GM21526 (cell line): Measurements from ENCODE around the gene ACOT11.

Experiments
- ATAC-seq: cut with Tn5 transposase; IDR thresholded peaks from one replicate; pipeline ENCODE4 v1.9.1; 2021; ENCODE audit warnings: moderate library complexity; ENCODE audit not compliant: unreplicated experiment, low FRiP score

ACOT11 gene

GRCh38 chr1:54559771-54560231 lies 11.8 kb downstream of the ACOT11 start:
- no peak for ATAC-seq

- ATAC-seq, result no peak
Measured at GRCh38 chr1:54564312-54565112, 16.5 kb downstream of the ACOT11 start.

DNA sequence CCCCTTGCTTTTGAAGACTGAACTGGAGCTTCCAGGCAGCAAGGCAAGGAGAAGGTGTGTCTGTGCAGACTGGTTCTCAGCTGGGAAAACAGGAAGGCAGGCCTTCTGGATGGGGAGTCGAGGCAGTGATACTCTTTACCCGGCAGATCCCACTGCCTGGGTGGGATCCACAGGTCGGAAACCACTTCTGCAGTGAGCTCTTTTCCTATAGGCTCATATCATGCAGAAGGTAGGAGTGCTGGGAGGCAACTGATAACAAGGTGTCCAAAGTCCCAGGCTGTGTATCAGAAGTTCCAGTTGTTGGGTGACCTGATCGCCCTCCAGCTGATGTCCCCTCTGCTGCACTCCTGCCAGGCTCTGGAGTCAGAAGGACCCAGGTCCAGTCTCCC lies 17.1 kb downstream of the ACOT11 start:
- ATAC-seq, result no peak

DNA sequence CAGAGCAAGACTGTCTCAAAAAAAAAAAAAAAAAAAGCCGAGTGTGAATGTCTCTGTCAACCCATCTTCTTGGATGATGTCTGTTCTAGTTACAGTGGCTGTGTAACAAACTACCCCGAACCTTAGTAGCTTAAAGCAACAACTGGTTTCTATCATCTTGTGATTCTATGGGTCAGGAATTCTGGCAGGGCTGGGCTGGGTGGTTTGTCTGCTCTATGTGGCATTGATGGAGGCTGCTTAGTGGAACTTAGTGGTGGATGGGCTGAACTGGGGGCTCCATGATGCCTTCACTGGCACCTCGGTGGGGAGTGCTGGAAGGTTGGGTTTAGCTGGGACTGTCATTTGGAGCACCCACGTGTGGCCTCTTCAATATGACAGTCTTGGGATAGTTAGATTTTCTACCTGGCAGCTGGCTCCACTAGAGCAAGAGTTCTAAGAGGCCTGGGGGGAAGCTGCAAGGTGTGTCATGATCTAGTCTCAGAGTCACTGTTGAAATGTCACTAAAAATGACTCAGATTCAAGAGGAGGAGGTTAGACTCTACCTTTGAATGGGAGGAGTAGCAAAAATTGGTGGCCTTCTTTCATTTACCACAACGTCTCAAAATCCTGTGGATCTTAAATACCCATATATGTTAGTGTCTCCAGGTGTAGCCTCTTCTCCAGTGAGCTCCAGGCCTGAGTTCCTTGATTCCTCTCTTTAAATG lies 18.6 kb downstream of the ACOT11 start:
- no peak for ATAC-seq

GRCh38 chr1:54567961-54568360 lies 19.9 kb downstream of the ACOT11 start:
- no peak for ATAC-seq

DNA sequence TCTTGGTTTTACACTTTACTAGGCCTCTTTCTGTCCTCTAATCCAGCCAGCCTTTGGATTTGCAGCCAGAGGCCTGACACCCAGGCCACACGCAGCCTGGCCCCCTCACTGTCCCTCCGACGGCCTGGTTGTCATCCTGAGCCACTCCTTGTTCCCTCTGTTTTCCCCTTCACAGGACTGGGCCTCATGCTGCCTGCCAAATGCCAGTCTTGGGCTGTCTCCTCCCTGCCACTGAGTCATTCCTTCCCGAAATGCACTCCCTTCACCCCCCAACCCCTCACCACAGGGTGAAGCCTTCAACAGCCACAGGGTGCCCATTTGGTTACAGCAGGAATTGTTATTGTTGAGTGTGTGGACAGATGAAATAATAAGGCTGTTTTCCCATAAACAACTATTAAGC lies 21.3 kb downstream of the ACOT11 start:
- no peak for ATAC-seq

DNA sequence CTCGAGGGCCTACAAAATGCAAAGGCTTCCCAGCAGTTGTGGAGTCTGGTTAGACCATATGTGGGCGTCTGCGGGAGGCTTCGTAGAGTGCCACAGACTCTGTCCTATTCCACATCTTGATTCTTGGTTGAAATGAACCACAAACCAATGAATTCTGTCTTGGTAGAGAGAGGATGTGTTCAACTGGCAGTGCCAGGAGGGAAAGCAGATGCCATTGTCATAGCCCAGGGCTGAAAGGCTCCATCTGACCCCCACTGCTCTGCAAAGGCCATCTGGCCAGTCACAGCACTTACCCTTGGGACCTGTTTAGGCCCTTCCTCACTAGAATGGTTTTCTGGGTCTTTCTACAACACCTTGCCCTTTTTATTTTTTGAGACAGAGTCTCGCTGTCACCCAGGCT lies 22.1 kb downstream of the ACOT11 start:
- no peak for ATAC-seq

GRCh38 chr1:54571326-54571725 lies 23.3 kb downstream of the ACOT11 start:
- ATAC-seq, result no peak

GRCh38 chr1:54571803-54572541 lies 23.9 kb downstream of the ACOT11 start:
- ATAC-seq, result no peak

DNA sequence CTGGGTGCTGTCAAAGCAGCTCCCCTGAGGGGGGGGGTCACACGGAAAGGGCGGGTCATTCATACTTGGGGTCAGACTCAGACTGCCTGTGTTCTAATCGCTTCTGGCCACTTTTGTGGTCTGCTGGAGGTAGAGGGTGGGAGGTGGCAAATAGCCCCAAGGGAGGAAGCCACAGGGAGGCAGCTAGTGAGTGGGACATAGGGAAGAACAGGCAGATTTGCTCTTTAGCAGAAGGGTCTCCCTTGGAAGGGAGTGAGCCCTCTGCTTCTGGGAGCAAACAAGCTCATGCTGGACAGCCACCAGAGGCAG lies 24.5 kb downstream of the ACOT11 start:
- no peak for ATAC-seq

GRCh38 chr1:54574158-54574778 lies 26.2 kb downstream of the ACOT11 start:
- no peak for ATAC-seq

GRCh38 chr1:54575161-54575560 lies 27.1 kb downstream of the ACOT11 start:
- no peak for ATAC-seq

GRCh38 chr1:54575605-54576290 lies 27.7 kb downstream of the ACOT11 start:
- no peak for ATAC-seq

GRCh38 chr1:54577612-54578011 lies 29.6 kb downstream of the ACOT11 start:
- ATAC-seq, result no peak

- no peak for ATAC-seq
Measured at GRCh38 chr1:54579337-54579781, 31.3 kb downstream of the ACOT11 start.

DNA sequence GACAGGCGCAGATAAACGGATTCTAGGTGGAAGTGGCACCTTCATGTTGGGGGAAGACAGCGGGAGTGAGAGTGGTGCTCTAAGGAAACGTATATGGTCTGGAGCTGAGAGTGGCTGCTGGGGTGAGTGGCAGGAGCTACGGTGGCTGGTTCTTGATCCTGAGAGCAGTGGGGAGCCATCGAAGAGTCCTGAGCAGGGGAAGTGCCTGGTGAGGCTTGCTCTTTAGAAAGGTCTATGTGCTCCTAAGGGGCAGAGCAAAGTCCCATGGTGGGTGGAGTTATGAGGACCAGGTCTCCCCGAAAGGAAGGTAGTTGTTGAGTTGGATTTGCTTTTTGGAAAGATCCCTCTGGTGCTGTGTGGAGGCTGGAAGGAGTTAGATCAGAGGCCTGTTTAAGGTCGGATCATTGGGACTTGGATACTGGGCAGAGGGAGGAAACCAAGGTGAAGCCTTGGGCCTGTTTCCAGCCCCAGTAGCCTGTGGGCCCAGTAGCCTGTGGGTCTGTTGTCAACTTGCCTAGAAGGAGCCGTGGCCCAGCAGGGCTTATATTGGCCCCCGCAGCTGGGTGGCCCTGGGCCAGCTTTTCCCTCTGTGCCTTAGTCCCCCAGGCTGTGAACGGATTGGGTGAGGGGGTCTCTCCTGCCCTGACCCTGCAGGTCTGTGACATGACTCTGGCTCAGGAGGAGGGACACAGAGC lies 33.0 kb downstream of the ACOT11 start:
- ATAC-seq, result no peak

DNA sequence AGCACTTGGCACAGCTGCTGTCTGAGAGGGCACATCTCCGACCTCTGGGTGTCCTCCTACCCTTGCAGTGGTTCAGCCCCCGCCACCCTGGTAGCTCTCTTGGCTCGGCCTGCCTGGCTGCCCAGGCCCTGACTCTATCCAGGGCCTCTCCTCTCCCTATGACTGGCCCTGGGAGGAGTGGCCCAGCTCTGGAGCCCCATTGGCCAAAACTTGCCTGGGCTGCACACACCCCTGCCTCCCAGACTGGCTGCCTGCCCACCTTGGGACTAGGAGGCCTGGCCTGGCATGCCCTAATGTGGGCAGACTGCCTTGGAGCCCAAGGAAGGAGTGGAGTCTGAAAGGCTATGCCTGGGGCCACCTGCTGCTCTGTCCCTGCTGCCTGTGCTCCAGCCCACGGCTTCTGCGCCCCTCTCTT lies 33.6 kb downstream of the ACOT11 start:
- no peak for ATAC-seq

DNA sequence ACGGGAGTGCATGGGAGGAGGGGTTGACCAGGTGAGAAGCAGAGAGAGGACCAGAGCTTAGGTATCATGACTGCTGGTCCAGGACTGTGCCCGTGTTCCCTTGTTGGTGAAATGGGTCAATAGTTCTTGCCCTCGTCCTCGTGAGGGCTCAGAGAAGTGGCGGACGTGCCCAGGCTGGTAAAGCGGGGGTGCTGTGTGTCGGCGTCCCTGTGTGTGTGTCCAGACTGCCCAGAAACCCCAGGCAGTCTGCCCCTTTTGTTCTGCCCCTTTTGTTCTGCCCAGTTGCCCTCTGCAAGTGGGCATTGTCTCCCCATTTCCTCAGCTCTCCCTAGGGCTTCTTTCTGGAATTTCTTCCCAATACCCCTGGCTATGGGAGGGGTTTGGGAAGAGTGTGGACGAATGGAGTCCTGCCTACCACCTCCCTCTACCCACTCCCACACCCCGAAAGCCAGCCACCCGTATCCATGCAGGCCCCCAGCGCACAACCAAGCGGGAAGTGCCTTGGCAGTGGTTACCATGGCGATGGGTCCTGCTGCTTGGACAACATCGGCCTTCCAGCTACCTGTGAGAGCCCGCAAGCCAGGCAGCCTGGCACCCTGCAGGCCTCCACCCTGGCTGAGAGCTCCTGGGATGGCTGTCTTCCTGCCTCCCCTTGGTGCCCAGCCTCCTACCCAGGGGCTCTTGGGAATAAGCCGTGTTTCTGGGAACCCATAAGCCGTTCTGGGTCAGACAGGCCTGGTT lies 34.7 kb downstream of the ACOT11 start:
- ATAC-seq, result no peak

- no peak for ATAC-seq
Measured at GRCh38 chr1:54583307-54583686, 35.3 kb downstream of the ACOT11 start.
